Activated naive CD8-positive, alpha-beta T cell treated with anti-CD3 and anti-CD28 coated beads, Interleukin-2, amount 50 U/mL, for 16 hours (primary cell): ENCODE results near the gene UBE2E2.

Source experiments
- DNase-seq: peaks from one replicate; pipeline ENCODE4 v3.0.0-alpha.2; 2020; ENCODE audit warnings: low read depth, low spot score

UBE2E2 gene

DNA sequence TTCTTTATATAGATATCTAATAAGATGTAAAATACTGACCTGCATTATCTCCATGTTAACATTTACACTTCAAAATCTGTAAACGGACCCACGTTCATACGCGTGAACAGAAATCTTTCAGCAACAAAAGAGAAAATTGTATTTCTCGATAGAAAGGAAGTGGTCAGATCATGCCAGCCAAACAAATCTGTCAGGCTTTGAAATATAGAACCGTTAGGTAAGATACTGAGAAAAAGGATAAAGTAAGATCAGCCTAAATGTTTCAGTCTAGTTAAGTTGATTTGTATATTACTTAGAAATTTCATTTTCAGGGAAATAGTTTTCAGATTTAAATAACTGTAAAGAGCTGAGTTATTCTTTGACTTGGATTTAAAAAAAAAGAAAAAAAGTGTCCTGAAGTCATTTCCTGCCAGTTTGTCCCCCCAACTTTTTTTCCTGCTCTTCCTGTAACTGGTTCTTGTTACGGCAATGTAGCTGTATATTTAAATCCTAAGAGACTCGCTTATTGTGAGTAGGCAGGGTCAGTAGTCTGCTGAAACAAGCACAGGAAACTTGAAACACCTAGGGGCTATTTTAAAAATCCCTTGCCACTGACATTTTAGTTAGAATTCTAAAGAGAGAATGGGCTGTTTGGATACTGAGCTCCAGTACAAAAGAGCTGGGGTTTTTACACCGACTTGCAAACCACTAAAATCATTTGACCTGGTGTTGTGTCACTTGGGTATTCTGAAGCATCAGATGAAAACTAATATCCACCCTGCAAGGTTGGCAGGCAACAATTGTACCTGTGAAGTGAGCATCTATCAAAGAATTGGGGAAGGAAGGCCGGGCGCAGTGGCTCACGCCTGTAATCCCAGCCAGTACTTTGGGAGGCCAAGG, 237.5 kb downstream of the UBE2E2 start:
- DNase-seq = no peak

GRCh38 chr3:23442598-23443383, 239.7 kb downstream of the UBE2E2 start:
- DNase-seq = no peak

- no peak for DNase-seq
Measured at GRCh38 chr3:23444386-23444785, 241.3 kb downstream of the UBE2E2 start.

DNA sequence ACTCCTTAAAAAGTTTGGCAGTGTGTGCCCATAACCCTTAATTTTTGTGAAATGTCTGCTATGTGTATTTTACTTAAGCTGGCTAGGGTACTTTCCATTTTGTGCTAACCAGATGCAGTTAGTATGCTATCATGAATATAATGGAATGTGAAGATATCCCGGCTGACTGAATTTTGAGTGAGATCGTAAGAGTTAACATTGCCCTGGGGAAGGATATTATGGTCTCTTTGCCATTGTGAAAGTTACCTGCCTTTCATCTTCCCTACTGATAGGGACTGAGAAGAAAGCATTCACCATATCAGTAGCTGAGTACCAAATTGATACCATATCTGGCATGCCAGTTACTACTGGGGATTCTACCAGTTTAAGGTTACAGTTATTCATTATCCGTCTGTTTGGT, 243.2 kb downstream of the UBE2E2 start:
- DNase-seq = no peak

DNA sequence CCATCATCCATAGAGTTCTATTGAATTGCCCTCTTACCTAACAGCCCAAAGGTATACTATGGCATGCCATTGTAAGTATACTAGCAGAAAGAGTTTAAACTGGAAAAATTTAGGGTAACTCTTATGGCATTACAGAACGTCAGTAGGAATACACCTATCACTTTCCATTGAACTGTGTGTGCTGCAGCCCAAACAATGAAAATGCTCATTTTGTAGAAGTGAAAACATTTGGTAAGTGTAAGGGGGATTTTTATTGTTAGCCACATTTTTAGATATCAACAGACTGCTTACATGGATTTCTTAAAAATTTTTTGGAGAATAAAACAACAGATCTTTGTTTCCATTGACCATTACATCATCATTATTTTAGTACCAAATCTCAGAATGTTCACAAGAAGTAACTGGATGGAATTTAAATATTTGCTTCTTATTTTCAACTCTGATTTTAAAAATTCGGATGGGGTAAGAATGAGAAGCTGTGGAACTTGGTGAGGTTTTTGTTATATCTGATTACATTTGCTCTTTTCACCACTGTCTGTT, 245.9 kb downstream of the UBE2E2 start:
- DNase-seq = no peak

DNA sequence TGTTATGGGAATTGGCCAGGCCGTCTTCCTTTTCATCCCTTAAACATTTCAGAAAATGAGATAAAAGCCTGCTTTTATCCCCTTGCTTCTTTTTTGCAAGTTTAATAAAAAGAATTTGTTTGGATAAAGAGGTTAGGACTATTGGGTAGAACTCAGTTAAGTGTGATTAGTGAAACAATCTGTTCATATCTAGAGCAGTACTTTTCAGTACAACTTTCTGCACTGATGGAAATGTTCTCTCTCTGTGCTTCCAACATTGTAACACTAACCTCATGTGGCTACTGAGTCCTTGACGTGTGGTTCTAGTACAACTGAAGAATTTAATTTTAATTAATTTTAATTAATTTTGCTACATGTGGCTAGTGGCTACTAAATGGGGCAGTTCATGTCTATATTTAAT, 246.9 kb downstream of the UBE2E2 start:
- no peak for DNase-seq

- no peak for DNase-seq
Measured at GRCh38 chr3:23450806-23451205, 247.7 kb downstream of the UBE2E2 start.

GRCh38 chr3:23452408-23452807, 249.3 kb downstream of the UBE2E2 start:
- no peak for DNase-seq

DNA sequence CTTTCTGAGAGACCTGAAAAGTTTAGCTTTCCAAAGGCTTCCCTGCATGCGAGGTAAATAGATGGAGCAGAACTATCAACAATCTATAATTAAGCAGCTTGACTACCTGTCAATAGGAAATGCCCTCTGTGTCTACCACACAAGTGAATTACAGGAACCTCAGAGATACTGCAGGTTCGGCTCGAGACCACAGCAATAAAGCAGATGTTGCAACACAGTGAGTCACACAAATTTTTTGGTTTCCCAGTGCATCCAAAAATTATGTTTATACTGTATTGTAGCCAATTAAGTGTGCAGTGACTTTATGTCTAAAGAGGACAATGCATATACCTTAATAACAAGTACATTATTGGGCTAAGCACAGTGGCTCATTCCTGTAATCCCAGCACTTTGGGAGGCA, 252.0 kb downstream of the UBE2E2 start:
- no peak for DNase-seq

DNA sequence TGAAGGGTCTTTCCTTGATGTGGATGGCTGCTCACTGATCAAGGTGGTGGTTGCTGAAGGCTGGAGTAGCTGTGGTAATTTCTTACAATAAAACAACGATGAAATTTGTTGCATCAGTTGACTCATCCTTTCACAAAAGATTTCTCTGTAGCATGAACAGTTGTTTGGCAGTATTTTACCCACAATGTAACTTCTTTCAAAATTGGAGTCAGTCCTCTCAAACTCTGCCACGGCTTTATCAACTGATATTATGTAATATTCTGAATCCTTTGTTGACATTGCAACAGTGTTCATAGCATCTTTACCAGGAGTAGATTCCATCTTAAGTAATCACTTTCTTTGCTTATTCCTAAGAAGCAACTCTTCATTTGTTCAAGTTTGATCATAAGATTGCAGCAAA, 252.6 kb downstream of the UBE2E2 start:
- no peak for DNase-seq

DNA sequence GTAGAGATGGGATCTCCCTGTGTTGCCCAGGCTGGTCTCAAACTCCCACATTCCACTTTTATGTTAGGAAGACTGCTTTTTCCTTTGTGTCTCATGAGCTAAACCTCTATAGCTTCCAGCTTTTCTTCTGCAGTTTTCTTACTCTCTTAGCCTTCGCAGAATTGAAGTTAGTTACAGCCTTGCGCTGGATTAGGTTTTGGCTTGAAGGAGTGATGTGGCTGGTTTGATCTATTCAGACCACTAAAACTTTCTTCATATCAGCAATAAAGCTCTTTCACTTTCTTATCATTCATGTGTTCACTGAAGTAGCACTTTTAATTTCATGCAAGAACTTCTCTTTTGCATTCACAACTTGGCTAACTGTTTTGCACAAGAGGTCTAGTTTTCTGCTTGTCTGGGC, 254.6 kb downstream of the UBE2E2 start:
- DNase-seq = no peak

DNA sequence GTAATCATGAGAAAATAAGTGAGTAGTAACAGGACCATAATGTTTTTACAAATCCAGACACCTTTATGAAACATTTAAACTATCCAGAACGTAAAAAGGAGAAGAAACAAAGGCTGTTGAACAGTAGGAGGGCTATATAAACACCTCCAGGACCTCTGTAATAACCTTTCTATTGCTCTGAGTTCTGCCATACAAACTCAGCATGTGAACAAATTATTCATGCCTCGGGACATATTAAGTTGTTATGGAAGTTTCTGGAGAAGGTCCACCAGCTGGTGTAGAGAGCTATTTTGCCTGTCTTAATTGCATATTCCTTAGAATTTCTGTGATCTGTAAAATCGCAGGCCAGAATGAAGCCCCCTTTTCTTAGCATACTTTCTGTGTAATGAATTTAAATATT, 256.3 kb downstream of the UBE2E2 start:
- no peak for DNase-seq

DNA sequence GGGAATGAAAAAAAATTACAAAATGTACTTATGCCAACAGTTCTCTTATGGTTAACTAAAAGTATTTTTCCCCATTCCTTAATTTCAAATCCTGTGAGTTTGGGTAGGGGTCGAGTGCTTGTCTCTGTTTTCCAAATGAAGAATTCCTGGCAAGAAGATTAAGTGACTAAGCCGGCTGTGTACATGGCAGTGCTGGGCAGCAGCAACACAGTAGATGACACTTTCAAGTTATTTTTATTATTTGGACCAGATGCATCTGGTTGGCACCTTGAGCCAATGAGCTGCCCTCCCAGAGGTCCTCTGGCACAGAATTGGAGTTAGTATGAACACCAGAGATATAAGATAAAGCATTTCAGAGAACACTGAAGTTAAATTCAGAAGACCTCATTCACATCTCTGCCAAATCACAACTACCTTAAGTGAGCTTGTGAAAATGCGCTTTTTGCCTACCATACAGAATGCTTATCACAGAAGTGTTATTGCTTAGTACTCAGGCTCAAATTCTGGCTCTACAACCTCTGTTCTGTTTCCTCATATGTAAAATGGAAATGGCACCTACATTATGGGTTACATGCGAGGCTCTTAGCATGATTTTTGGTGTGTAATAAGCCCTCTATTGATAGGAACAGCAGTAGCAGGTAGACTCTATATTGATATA, 256.9 kb downstream of the UBE2E2 start:
- DNase-seq = no peak

GRCh38 chr3:23461069-23461468, 257.9 kb downstream of the UBE2E2 start:
- no peak for DNase-seq

DNA sequence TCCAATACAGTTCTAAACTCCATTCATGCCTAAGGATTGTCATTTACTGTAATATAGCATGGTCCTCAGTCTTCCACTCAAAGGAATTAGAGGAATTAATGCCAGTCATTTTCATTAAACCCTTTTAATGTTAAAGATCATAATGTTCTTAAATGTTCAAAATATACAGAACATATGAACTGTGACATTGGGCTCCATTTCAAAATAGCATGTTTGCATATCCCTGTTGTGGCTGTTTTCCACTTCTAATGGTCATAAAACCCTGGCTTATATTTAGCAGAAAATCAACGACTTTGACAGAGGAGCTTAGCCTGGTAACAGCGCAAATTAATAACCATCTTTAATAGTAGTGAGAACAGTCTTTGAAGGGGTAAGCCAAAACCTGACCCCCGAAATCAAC, 260.7 kb downstream of the UBE2E2 start:
- no peak for DNase-seq

DNA sequence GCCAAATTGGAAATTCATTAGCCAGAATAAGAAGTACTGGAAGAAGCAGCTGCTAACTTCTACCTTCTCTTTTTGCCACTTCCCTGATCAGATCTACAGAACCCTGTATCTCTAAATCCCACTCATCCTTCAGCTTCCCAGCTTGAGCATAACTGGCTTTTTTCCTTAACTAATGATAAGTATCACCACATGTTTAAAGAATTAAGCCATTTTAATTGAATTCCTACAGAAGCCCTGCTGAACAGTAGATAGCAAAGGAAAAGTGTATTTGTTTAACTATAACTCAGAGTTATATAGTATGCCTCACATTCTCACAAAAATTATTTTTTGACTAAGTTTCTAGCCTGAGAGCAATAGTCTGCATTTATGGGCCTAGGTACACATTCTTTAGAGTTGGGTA, 262.4 kb downstream of the UBE2E2 start:
- DNase-seq = no peak

GRCh38 chr3:23468203-23468602, 265.1 kb downstream of the UBE2E2 start:
- DNase-seq = no peak

DNA sequence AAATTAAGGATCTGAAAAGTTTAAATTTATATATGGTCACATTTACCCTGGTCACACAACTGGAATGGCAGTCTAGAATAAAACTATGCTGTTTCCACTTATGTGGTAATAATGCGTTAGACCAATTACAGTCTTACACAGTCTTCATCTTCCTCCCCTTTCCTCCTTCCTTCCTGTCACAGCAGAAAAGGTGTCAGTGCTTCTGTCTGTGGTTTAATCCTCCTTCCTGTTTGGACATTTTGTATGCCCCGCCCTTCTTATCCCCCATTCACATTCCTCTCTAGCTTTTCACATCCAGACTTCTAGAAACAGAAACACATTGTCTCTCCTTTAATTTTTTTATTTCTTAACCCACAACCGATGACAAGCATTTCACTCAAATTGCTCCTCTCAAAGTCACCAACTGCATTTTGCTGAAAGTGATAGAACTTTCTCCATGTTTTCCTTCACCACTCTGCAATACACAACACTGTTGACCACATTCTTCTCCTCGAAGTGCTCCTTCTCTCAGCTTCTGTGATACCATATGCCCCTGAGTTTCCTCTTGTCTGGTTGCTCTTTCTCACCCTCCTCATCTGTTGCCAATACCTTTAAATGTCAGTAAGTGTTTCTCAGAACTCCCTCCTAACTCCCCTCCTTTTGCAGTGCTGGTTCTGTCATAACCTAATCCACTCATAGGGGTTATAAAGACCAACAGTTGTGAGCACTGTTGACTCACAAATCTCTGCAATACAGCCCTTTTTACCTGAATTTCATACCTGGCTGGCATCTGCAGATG, 271.6 kb downstream of the UBE2E2 start:
- no peak for DNase-seq

DNA sequence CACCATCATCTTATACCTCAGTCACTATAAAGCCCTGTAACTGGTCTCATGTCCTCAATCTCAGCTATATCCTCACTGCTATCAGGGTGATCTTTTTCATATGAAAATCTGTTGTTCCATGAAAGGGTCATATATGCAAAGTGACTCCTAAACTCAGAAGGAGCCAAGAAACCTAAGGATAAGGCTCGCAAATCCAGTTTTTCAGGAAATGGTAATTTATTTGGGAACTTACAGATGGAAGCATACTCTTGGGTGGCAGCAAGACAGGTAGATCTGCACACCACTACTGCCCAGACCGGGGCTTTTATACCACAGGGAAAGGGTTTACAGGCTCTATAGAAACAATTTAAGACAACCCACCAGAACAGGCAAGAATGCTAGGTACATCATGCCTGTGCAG, 272.3 kb downstream of the UBE2E2 start:
- DNase-seq = no peak

DNA sequence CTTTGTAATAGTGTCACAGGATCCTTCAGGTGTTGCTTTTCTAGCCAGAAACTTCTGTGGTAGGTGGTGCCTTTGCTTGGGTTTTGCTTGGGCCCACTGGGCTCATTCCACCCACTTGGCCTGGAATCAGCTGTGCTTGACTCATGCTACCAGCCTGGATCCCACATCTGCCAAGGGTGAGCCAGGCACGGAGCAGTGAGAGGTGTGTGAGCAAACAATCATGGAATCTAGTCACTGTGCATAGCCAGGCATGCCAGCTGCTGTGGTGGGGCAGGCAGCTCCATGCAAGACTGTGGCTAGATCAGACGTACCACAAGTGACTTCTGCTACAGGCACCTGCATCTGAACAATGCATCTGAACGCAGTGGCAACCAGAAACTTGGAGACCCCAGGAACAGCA, 275.9 kb downstream of the UBE2E2 start:
- DNase-seq = no peak

DNA sequence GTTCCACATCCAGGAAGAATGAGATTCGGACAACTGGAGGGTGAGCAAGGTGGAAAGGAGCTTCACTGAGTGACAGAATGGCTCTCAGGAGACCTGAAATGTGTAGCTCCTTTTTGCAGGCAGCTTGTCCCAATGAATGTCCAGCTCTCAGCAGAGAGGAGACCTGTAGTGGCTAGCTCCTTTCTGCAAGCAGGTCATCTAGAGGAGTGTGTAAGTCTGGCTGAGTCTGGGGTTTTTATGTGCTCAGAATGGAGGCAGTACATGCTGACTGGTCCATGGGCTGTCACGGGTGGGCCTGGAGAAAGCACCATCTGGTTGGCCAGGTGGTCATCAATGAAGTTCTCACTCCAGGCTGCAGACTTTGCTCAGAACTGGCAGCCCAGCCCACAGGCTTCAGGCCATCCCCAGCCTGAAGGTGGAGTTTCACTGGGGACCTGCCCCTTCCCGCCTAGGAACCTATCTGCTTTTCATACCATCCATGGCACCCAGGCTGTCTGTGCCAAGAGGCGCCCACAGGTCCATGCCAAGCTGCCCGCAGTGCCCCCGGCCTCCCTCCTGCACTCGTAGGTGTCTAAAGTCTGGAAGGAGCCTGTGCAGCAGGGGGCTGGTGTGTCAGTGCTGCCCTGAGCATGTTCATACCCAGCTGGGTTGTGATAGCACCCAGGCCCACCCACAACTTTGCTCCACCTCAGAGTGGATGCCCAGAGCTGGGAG, 276.6 kb downstream of the UBE2E2 start:
- no peak for DNase-seq
